A375 (cell line): ENCODE measurements around the gene GRAMD4. TPM values are rescaled to one million over a fixed set of nuclear protein-coding genes. Genes with fewer than 3 reads are reported as not detected.

Experiments
- total RNA-seq: library from RNA; depleted of rRNA; stranded (reverse); fragments of >200 nt; shearing (Covaris generic); gene quantifications from 2 replicates; pipeline ENCODE4 v1.2.3, GENCODE V29; 2014; rRNA removed

GRAMD4 gene
- total RNA-seq: 11.3 and 18.1 TPM in 2 replicates

DNA sequence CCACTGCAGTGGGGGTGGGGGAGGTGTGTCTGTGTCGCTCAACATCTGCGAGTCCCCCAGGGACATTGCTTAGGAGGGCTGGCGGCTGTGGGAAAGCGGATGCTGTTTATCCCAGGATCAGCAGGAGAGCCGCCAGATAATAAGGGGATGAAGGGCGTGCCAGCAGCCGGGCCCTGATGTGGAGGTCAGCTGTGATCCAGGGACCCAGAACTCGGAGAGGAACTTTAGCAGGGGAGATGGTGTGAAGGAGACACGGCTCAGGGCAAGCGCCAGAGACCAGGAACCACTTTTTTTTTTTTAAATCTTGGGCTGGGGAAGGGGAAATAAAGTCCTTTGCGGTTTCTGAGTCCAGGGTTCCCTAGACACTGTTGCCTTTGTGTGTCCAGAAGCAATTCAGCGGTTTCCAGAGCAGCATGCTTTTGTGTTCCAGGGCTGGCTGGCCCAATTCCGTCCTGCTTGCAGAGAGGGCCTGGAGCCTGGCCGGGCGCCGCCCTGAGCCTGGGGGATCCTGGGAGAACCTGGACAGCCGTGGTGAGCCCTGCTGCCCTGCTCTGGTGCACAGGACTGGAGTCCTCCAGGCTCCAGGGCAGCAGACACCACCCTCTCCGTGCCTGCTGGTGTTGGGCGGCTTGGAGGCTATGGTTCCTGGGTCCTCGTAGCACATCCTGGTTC, at the start of gene GRAMD4:
GRAMD4 (plus strand) TSS at position 557 of the 672 bp plus-strand sequence. CDS start 6,414 bp downstream, outside the sequence.

Other genes starting within 250 kb of the GRAMD4 start
- gene CELSR1, start 82.8 kb upstream of the GRAMD4 start, total RNA-seq: 8.1 and 9.6 TPM in 2 replicates
- gene CERK, start 117.9 kb downstream of the GRAMD4 start, total RNA-seq: 15.1 and 16.2 TPM in 2 replicates
- gene TBC1D22A, start 142.3 kb downstream of the GRAMD4 start, total RNA-seq: 12.6 and 12.7 TPM in 2 replicates